ENCODE measurements around the gene FAM124A. TPM values are rescaled to one million over a fixed set of nuclear protein-coding genes. Genes with fewer than 3 reads are reported as not detected.
A peak's percentile ranks its signal among the peaks of the same experiment; 100 is the strongest.

The FAM124A gene
- total and polyA plus RNA-seq, 10 of the 15 experiments (the other 5 are each of a cell fraction or from before 2014, with no cell fraction given), result not detected

- H3K4me3 ChIP-seq, result no peak overlapping the region
Observed at GRCh38 chr13:51313619-51314018, 91.4 kb downstream of the FAM124A start.

DNA sequence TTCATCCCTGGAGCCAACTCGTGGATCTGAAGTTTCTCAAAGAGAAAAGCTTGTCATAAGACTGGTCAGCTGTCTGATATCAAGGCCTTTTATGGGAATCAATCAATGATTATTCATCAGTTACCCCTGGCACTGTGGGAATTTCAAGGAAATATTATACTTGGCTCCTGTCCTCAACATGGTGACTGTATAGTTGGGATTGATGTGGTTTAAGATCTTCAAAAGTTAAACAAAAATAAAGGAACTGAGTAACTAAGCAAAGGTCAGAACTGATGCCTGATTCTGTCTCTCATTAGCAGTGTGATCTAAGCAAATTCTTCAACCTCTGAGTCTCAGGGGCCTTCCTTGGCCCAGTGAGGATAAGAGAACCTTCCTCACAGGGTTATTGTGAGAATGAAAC is 95.1 kb downstream of the FAM124A start:
- DNase-seq (ENCODE audit: low read depth, low spot score) (no peak), ATAC-seq (no peak), FAIRE-seq (no peak)
- SMC1A ChIA-PET (ENCODE audit: uncharacterized antibody, unreplicated experiment), result no interaction called here
- in situ Hi-C loops (cut with MboI) (loop anchor here (5.0 kb wide), 1 partner anchor 50 kb away; no protein-coding TSS in a partner anchor), intact Hi-C loops (cut with micrococcal nuclease; ENCODE audit: unreplicated experiment) (no loop called here)
- BruUV-seq (replicated peaks), result no TSS peak
- Histone ChIP-seq H3K27me3 (replicated peaks in 1 of 2; ENCODE audit: control insufficient read depth in 2 of 2, insufficient read depth in 2 of 2, low read length in 1 of 2) (no peaks in the 10 kb centered on the region), H3K4me3 (no peak overlapping the region), H3K36me3 (ENCODE audit: control insufficient read depth in 2 of 2, insufficient read depth in 2 of 2, low read length in 1 of 2) (no peaks in the 10 kb centered on the region), H3K4me2 (ENCODE audit: control insufficient read depth, insufficient read depth) (no peak overlapping the region), H3K9ac (ENCODE audit: control insufficient read depth, insufficient read depth, low read length) (no peak overlapping the region), H3K4me1 (ENCODE audit: control insufficient read depth, insufficient read depth, low read length) (no peaks in the 10 kb centered on the region), H3K27ac (ENCODE audit: control insufficient read depth, insufficient read depth) (no peak overlapping the region), H3K79me2 (ENCODE audit: control insufficient read depth, insufficient read depth, low read length) (no peaks in the 10 kb centered on the region), H2AFZ (ENCODE audit: control insufficient read depth, low read depth, low read length) (no peak overlapping the region), H4K20me1 (ENCODE audit: control insufficient read depth, insufficient read depth) (no peaks in the 10 kb centered on the region), H3K9me3 (replicated peaks; ENCODE audit: control insufficient read depth, insufficient read depth, low read length) (no peaks in the 10 kb centered on the region)
- POLR2A ChIA-PET, result no interaction called here
- CTCF ChIA-PET, result interaction anchor here (0.7 kb wide), 2 partner anchors 14 to 21 kb away, joined by 3 read pairs; no protein-coding TSS in a partner anchor
- 0% methylated on average over 1 of the region's 1 CpG for whole genome bisulfite sequencing (ENCODE audit: insufficient coverage, insufficient replicate concordance, low lambda C conversion rate, missing lambda C conversion rate)
- peak; percentile 39 for TF ChIP-seq MEF2B (IDR thresholded peaks at IDR 0.05; ENCODE audit: partially characterized antibody, poor library complexity, severe bottlenecking)
- TF ChIP-seq SPI1 (IDR thresholded peaks at IDR 0.05; ENCODE audit: borderline replicate concordance, insufficient read depth, low read depth, low read length), result peak; percentile 32; the same call in 1 of the 2 replicates
- TF ChIP-seq, protein P1, sequence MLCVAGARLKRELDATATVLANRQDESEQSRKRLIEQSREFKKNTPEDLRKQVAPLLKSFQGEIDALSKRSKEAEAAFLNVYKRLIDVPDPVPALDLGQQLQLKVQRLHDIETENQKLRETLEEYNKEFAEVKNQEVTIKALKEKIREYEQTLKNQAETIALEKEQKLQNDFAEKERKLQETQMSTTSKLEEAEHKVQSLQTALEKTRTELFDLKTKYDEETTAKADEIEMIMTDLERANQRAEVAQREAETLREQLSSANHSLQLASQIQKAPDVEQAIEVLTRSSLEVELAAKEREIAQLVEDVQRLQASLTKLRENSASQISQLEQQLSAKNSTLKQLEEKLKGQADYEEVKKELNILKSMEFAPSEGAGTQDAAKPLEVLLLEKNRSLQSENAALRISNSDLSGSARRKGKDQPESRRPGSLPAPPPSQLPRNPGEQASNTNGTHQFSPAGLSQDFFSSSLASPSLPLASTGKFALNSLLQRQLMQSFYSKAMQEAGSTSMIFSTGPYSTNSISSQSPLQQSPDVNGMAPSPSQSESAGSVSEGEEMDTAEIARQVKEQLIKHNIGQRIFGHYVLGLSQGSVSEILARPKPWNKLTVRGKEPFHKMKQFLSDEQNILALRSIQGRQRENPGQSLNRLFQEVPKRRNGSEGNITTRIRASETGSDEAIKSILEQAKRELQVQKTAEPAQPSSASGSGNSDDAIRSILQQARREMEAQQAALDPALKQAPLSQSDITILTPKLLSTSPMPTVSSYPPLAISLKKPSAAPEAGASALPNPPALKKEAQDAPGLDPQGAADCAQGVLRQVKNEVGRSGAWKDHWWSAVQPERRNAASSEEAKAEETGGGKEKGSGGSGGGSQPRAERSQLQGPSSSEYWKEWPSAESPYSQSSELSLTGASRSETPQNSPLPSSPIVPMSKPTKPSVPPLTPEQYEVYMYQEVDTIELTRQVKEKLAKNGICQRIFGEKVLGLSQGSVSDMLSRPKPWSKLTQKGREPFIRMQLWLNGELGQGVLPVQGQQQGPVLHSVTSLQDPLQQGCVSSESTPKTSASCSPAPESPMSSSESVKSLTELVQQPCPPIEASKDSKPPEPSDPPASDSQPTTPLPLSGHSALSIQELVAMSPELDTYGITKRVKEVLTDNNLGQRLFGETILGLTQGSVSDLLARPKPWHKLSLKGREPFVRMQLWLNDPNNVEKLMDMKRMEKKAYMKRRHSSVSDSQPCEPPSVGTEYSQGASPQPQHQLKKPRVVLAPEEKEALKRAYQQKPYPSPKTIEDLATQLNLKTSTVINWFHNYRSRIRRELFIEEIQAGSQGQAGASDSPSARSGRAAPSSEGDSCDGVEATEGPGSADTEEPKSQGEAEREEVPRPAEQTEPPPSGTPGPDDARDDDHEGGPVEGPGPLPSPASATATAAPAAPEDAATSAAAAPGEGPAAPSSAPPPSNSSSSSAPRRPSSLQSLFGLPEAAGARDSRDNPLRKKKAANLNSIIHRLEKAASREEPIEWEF (IDR thresholded peaks at IDR 0.05; ENCODE audit: insufficient replicate concordance, low read depth, low read length), result no peak
- RAD21 ChIA-PET (ENCODE audit: unreplicated experiment), result interaction anchor here (1.4 kb wide), 1 partner anchor 31 kb away, joined by 4 read pairs; no protein-coding TSS in a partner anchor

More at GRCh38 chr13:51313619-51314018, 91.4 kb downstream of the FAM124A start:
- intact Hi-C loops (cut with micrococcal nuclease; ENCODE audit: unreplicated experiment), result no loop called here
- SMC1A ChIA-PET (ENCODE audit: uncharacterized antibody, unreplicated experiment), result no interaction called here
- Histone ChIP-seq H3K27me3 (replicated peaks in 1 of 2; ENCODE audit: control insufficient read depth in 2 of 2, insufficient read depth in 2 of 2, low read length in 1 of 2) (peaks cover 0 to 3% of the 10 kb centered on the region in 2 experiments; a peak in 2 of 4 replicates), H3K9ac (ENCODE audit: control insufficient read depth, insufficient read depth, low read length) (no peak overlapping the region), H3K79me2 (ENCODE audit: control insufficient read depth, insufficient read depth, low read length) (no peaks in the 10 kb centered on the region), H2AFZ (ENCODE audit: control insufficient read depth, low read depth, low read length) (no peak overlapping the region), H4K20me1 (ENCODE audit: control insufficient read depth, insufficient read depth) (no peaks in the 10 kb centered on the region), H3K4me2 (ENCODE audit: control insufficient read depth, insufficient read depth) (no peak overlapping the region), H3K4me1 (ENCODE audit: control insufficient read depth, insufficient read depth, low read length) (no peaks in the 10 kb centered on the region), H3K9me3 (replicated peaks; ENCODE audit: control insufficient read depth, insufficient read depth, low read length) (no peaks in the 10 kb centered on the region), H3K36me3 (ENCODE audit: control insufficient read depth in 2 of 2, insufficient read depth in 2 of 2, low read length in 1 of 2) (no peaks in the 10 kb centered on the region), H3K27ac (ENCODE audit: control insufficient read depth, insufficient read depth) (no peak overlapping the region)
- BruUV-seq (replicated peaks), result no TSS peak
- FAIRE-seq (no peak), DNase-seq (ENCODE audit: low read depth, low spot score) (no peak), ATAC-seq (no peak)
- in situ Hi-C loops (cut with MboI), result no loop called here
- 64% methylated on average over 1 of the region's 1 CpG for WGBS (ENCODE audit: insufficient coverage, insufficient replicate concordance, low lambda C conversion rate, missing lambda C conversion rate)
- POLR2A ChIA-PET, result interaction anchor here (1.4 kb wide), 1 partner anchor 9 kb away, joined by 3 read pairs; no protein-coding TSS in a partner anchor
- TF ChIP-seq MXI1 (IDR thresholded peaks at IDR 0.05; ENCODE audit: low read depth, low read length), result no peak
- TF ChIP-seq, protein P2, sequence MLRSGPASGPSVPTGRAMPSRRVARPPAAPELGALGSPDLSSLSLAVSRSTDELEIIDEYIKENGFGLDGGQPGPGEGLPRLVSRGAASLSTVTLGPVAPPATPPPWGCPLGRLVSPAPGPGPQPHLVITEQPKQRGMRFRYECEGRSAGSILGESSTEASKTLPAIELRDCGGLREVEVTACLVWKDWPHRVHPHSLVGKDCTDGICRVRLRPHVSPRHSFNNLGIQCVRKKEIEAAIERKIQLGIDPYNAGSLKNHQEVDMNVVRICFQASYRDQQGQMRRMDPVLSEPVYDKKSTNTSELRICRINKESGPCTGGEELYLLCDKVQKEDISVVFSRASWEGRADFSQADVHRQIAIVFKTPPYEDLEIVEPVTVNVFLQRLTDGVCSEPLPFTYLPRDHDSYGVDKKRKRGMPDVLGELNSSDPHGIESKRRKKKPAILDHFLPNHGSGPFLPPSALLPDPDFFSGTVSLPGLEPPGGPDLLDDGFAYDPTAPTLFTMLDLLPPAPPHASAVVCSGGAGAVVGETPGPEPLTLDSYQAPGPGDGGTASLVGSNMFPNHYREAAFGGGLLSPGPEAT (IDR thresholded peaks at IDR 0.05; ENCODE audit: low read depth), result no peak
- CTCF ChIA-PET, result interaction anchor here (1.1 to 7.2 kb wide), 3 partner anchors 9 to 27 kb away, joined by 3 to 32 read pairs (median 3); no protein-coding TSS in a partner anchor
- RAD21 ChIA-PET (ENCODE audit: unreplicated experiment), result no interaction called here

All from GM12878 (cell line).